ENCODE data around the gene TUBGCP3.

- TF ChIP-seq, protein P1, sequence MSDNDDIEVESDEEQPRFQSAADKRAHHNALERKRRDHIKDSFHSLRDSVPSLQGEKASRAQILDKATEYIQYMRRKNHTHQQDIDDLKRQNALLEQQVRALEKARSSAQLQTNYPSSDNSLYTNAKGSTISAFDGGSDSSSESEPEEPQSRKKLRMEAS (CRISPR knock-in tag; IDR thresholded peaks at IDR 0.05), result no peak
- no peak for TF ChIP-seq ZKSCAN1 (IDR thresholded peaks at IDR 0.05; ENCODE audit: low read depth, low read length)
- no peak for TF ChIP-seq TOE1 (IDR thresholded peaks at IDR 0.05; ENCODE audit: borderline replicate concordance)
- no peak for TF ChIP-seq TOE1 (CRISPR knock-in tag; IDR thresholded peaks at IDR 0.05; ENCODE audit: borderline replicate concordance, low read depth)
- no peak for TF ChIP-seq POLR2A (conservative IDR thresholded peaks at IDR 0.05)
- TF ChIP-seq HMG20A (CRISPR knock-in tag; conservative IDR thresholded peaks at IDR 0.05), result no peak
- TF ChIP-seq GTF3C2 (IDR thresholded peaks at IDR 0.05; ENCODE audit: borderline replicate concordance, extremely low read depth, insufficient read length), result no peak
- TF ChIP-seq MEF2A (IDR thresholded peaks at IDR 0.05; ENCODE audit: control insufficient read depth, low read depth, low read length), result no peak
- no peak for TF ChIP-seq ATF3 (IDR thresholded peaks at IDR 0.05)
- no peak for TF ChIP-seq ATF3 (CRISPR knock-in tag; conservative IDR thresholded peaks at IDR 0.05)
- no peak for TF ChIP-seq CTCF (IDR thresholded peaks at IDR 0.05 in 2 of 3, conservative IDR thresholded peaks at IDR 0.05 in 1 of 3; ENCODE audit: insufficient read depth in 2 of 3, low read depth in 1 of 3, low read length in 3 of 3)
Measured at GRCh38 chr13:112554214-112554850, 33.6 kb downstream of the TUBGCP3 start.
